ENCODE data around the gene DCTPP1. TPM values are rescaled to one million over a fixed set of nuclear protein-coding genes. Genes with fewer than 3 reads are reported as not detected.
A peak's percentile ranks its signal among the peaks of the same experiment; 100 is the strongest.

DCTPP1 gene
- polyA plus RNA-seq, 1 donor from 2014 or later: 47.3 TPM

GRCh38 chr16:30417529-30418349, 12.1 kb downstream of the DCTPP1 start:
- peak overlapping the region; percentile 45 for H2AFZ ChIP-seq (ENCODE audit: low read depth, low read length)
- H3K36me3 ChIP-seq (ENCODE audit: insufficient read depth, low read length): no peaks in the 10 kb centered on the region
- H4K20me1 ChIP-seq (ENCODE audit: insufficient read depth): no peaks in the 10 kb centered on the region
- peak overlapping the region; percentile 10 for H3K4me2 ChIP-seq (ENCODE audit: low read length)
- TF ChIP-seq RAD21 (conservative IDR thresholded peaks at IDR 0.05) (peak; percentile 38), POLR2AphosphoS5 (IDR thresholded peaks at IDR 0.05) (peak; percentile 54), SMC3 (conservative IDR thresholded peaks at IDR 0.05; ENCODE audit: poor library complexity) (peak; percentile 54), CTCF (IDR thresholded peaks at IDR 0.05; ENCODE audit: poor library complexity, severe bottlenecking) (peak; percentile 40), EZH2 (IDR thresholded peaks at IDR 0.05; ENCODE audit: borderline replicate concordance, insufficient read depth, low read length, poor library complexity, severe bottlenecking) (no peak), MXI1 (conservative IDR thresholded peaks at IDR 0.05; ENCODE audit: poor library complexity, severe bottlenecking) (peak; percentile 84), EP300 (conservative IDR thresholded peaks at IDR 0.05; ENCODE audit: poor library complexity, severe bottlenecking) (peak; percentile 49)
- TF ChIP-seq, protein P1, sequence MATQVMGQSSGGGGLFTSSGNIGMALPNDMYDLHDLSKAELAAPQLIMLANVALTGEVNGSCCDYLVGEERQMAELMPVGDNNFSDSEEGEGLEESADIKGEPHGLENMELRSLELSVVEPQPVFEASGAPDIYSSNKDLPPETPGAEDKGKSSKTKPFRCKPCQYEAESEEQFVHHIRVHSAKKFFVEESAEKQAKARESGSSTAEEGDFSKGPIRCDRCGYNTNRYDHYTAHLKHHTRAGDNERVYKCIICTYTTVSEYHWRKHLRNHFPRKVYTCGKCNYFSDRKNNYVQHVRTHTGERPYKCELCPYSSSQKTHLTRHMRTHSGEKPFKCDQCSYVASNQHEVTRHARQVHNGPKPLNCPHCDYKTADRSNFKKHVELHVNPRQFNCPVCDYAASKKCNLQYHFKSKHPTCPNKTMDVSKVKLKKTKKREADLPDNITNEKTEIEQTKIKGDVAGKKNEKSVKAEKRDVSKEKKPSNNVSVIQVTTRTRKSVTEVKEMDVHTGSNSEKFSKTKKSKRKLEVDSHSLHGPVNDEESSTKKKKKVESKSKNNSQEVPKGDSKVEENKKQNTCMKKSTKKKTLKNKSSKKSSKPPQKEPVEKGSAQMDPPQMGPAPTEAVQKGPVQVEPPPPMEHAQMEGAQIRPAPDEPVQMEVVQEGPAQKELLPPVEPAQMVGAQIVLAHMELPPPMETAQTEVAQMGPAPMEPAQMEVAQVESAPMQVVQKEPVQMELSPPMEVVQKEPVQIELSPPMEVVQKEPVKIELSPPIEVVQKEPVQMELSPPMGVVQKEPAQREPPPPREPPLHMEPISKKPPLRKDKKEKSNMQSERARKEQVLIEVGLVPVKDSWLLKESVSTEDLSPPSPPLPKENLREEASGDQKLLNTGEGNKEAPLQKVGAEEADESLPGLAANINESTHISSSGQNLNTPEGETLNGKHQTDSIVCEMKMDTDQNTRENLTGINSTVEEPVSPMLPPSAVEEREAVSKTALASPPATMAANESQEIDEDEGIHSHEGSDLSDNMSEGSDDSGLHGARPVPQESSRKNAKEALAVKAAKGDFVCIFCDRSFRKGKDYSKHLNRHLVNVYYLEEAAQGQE (IDR thresholded peaks at IDR 0.05; ENCODE audit: borderline replicate concordance): no peak
- peak overlapping the region; percentile 59 for H3K27ac ChIP-seq (ENCODE audit: low read length)
- H3K9me3 ChIP-seq (ENCODE audit: low read length): no peaks in the 10 kb centered on the region
- H3K9me2 ChIP-seq (ENCODE audit: insufficient read depth, low read length): no peaks in the 10 kb centered on the region
- peak overlapping the region; percentile 71 for H3K4me3 ChIP-seq (ENCODE audit: low read length)
- peak overlapping the region; percentile 63 for H3K9ac ChIP-seq (ENCODE audit: low read length)
- peaks cover 2% of the 10 kb centered on the region for H3F3A ChIP-seq (ENCODE audit: insufficient read depth, low read length, poor library complexity, severe bottlenecking)
- H3K79me2 ChIP-seq (replicated peaks; ENCODE audit: insufficient read depth, low read length): no peaks in the 10 kb centered on the region
- no peaks in the 10 kb centered on the region for H3K27me3 ChIP-seq (ENCODE audit: insufficient read depth, low read depth, low read length)

GRCh38 chr16:30416624-30417528, 13.0 kb downstream of the DCTPP1 start:
- Histone ChIP-seq H3K9me3 (ENCODE audit: low read length) (no peaks in the 10 kb centered on the region), H3K4me3 (ENCODE audit: low read length) (peak overlapping the region; percentile 71), H3F3A (ENCODE audit: insufficient read depth, low read length, poor library complexity, severe bottlenecking) (peaks cover 2% of the 10 kb centered on the region), H3K4me2 (ENCODE audit: low read length) (no peak overlapping the region), H3K9me2 (ENCODE audit: insufficient read depth, low read length) (no peaks in the 10 kb centered on the region), H2AFZ (ENCODE audit: low read depth, low read length) (no peak overlapping the region), H3K79me2 (replicated peaks; ENCODE audit: insufficient read depth, low read length) (no peaks in the 10 kb centered on the region), H3K36me3 (ENCODE audit: insufficient read depth, low read length) (no peaks in the 10 kb centered on the region), H3K27me3 (ENCODE audit: insufficient read depth, low read depth, low read length) (no peaks in the 10 kb centered on the region), H3K9ac (ENCODE audit: low read length) (peak overlapping the region; percentile 59), H4K20me1 (ENCODE audit: insufficient read depth) (no peaks in the 10 kb centered on the region), H3K27ac (ENCODE audit: low read length) (peak overlapping the region; percentile 57)
- TF ChIP-seq TAF1 (IDR thresholded peaks at IDR 0.05; ENCODE audit: low read depth) (no peak), MXI1 (conservative IDR thresholded peaks at IDR 0.05; ENCODE audit: poor library complexity, severe bottlenecking) (no peak), RAD21 (conservative IDR thresholded peaks at IDR 0.05) (no peak), EZH2 (IDR thresholded peaks at IDR 0.05; ENCODE audit: borderline replicate concordance, insufficient read depth, low read length, poor library complexity, severe bottlenecking) (no peak), SMC3 (conservative IDR thresholded peaks at IDR 0.05; ENCODE audit: poor library complexity) (no peak), CTCF (IDR thresholded peaks at IDR 0.05; ENCODE audit: poor library complexity, severe bottlenecking) (no peak), POLR2AphosphoS5 (IDR thresholded peaks at IDR 0.05) (no peak), EP300 (conservative IDR thresholded peaks at IDR 0.05; ENCODE audit: poor library complexity, severe bottlenecking) (no peak)
- TF ChIP-seq, protein P1 (IDR thresholded peaks at IDR 0.05; ENCODE audit: borderline replicate concordance): no peak
